CD4-positive, alpha-beta T cell (primary cell): Measurements from ENCODE around the gene ARID1B. TPM values are rescaled to one million over a fixed set of nuclear protein-coding genes. Genes with fewer than 3 reads are reported as not detected.

ENCODE experiments used
- ATAC-seq: fragments of 200-7000 bp; cut with Tn5 transposase; one replicate; pipeline ENCODE4 v1.10.0; 2022; ENCODE audit warnings: mild to moderate bottlenecking; ENCODE audit not compliant: poor library complexity
- CTCF ChIA-PET: fragments of 350-600 bp; sonication (Branson Sonifier 250); formaldehyde crosslinking; loops from one replicate; lab custom pipeline; 2021; ENCODE audit warnings: antibody characterized with exemption, inconsistent platforms; lab: Charles Lee
- POLR2A ChIA-PET: fragments of 350-600 bp; sonication (Branson Sonifier 250); formaldehyde crosslinking; loops from one replicate; lab custom pipeline; 2021; ENCODE audit warnings: antibody characterized with exemption, inconsistent platforms; lab: Charles Lee
- DNase-seq, 14 experiments: peaks; one replicate each; pipeline ENCODE4 v3.0.0-alpha.2; 2013 to 2020; ENCODE audit warnings: mixed read lengths in 2 of 14
- H3K27ac ChIP-seq, 2 donors: one replicate each; pipeline versions ENCODE4 v1.5.1 to v1.7.0; 2013; ENCODE audit warnings: low read length in 2 of 2, low read depth in 1 of 2, mild to moderate bottlenecking in 1 of 2
- H3K27me3 ChIP-seq, 2 experiments: 1 replicate in 1 of 2; 2 replicates in 1 of 2; pipeline versions ENCODE4 v1.6.1 to v1.7.0; 2013; ENCODE audit warnings: low read length in 2 of 2, control low read depth in 1 of 2, mild to moderate bottlenecking in 1 of 2, moderate library complexity in 1 of 2; ENCODE audit not compliant: insufficient read depth in 2 of 2, control insufficient read depth in 1 of 2
- H3K36me3 ChIP-seq: one replicate; pipeline ENCODE4 v1.6.1; 2013; ENCODE audit warnings: low read length, control low read depth; ENCODE audit not compliant: insufficient read depth
- H3K4me1 ChIP-seq: one replicate; pipeline ENCODE4 v1.6.1; 2013; ENCODE audit warnings: low read length, control low read depth; ENCODE audit not compliant: insufficient read depth
- H3K4me3 ChIP-seq: one replicate; pipeline ENCODE4 v1.5.1; 2013; ENCODE audit warnings: mild to moderate bottlenecking, low read length, moderate library complexity
- H3K9me3 ChIP-seq, 2 experiments: 1 replicate in 1 of 2; 2 replicates in 1 of 2; pipeline versions ENCODE4 v1.6.1 to v1.7.0; 2013; ENCODE audit warnings: low read length in 2 of 2, mild to moderate bottlenecking in 2 of 2, control low read depth in 1 of 2, moderate library complexity in 1 of 2; ENCODE audit not compliant: control insufficient read depth in 1 of 2, insufficient read depth in 1 of 2
- H3K27ac Mint-ChIP-seq: one replicate; pipeline ENCODE4 v1.8.0; 2020; ENCODE audit warnings: mixed read lengths
- H3K27me3 Mint-ChIP-seq: one replicate; pipeline ENCODE4 v1.8.0; 2021; ENCODE audit warnings: mixed read lengths
- H3K36me3 Mint-ChIP-seq: one replicate; pipeline ENCODE4 v1.8.0; 2021; ENCODE audit warnings: low read depth, mixed read lengths
- H3K4me1 Mint-ChIP-seq: one replicate; pipeline ENCODE4 v1.8.0; 2021; ENCODE audit warnings: low read depth, mixed read lengths
- H3K4me3 Mint-ChIP-seq: one replicate; pipeline ENCODE4 v1.8.0; 2020; ENCODE audit warnings: mild to moderate bottlenecking, mixed read lengths
- H3K9me3 Mint-ChIP-seq: one replicate; pipeline ENCODE4 v1.8.0; 2020; ENCODE audit warnings: mixed read lengths
- intact Hi-C, 2 experiments: fragments of 100-400 bp; cut with DNase I in 1 of 2; cut with micrococcal nuclease in 1 of 2; formaldehyde crosslinking; loops; one replicate each; pipeline versions ENCODE4 v1.15.1 to v1.9.0; 2023 to 2025; cut with DNase I, micrococcal nuclease
- total RNA-seq, 174 experiments: library from RNA in 2 of 174; stranded (reverse) in 2 of 174; gene quantifications; one replicate each; pipeline ENCODE4 v1.2.3 and lab custom pipeline; 2021 to 2026
- TF ChIP-seq, protein P1 (sequence below): fragments of 200-600 bp; IDR thresholded peaks from one replicate; pipeline ENCODE4 v1.8.0; 2022; ENCODE audit warnings: antibody characterized with exemption, mild to moderate bottlenecking

ARID1B gene
- total RNA-seq, 2 experiments from 2014 or later = 120 to 125 TPM

DNA sequence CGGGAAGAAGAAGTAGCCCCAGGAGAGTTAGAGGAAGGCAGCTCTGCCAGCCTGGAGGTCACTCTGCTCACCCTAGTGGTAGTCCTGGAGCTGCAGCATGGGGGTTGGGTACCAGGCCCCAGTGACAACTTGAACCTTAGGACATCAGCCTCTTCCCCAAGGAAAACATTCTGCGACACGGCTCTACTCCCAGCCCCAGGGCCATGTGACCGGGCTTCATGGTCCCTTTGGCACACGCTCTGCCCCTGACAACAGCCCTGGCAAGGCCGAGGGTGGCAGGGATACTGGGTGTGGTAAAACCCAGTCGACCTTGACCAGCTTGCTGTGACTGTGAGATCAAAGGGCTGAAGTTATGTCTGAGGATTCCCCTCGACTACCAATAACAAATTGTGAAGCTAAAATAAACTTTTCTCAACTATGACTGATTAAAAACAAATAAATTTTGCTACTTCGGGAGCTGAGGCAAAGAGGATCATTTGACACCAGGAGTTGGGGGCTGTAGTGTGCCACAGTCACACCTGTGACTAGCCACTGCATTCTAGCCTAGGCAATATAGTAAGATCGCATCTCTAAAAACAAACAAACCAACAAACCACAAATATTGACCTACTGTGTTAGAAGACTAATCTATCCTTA is 24.4 kb upstream of the ARID1B start:
- Mint-ChIP-seq H3K36me3 (no peaks in the 10 kb centered on the region), H3K9me3 (no peaks in the 10 kb centered on the region), H3K4me1 (no peaks in the 10 kb centered on the region), H3K27me3 (peaks cover 5% of the 10 kb centered on the region), H3K4me3 (no peak overlapping the region), H3K27ac (no peak overlapping the region)
- CTCF ChIA-PET = no interaction called here
- TF ChIP-seq, protein P1, sequence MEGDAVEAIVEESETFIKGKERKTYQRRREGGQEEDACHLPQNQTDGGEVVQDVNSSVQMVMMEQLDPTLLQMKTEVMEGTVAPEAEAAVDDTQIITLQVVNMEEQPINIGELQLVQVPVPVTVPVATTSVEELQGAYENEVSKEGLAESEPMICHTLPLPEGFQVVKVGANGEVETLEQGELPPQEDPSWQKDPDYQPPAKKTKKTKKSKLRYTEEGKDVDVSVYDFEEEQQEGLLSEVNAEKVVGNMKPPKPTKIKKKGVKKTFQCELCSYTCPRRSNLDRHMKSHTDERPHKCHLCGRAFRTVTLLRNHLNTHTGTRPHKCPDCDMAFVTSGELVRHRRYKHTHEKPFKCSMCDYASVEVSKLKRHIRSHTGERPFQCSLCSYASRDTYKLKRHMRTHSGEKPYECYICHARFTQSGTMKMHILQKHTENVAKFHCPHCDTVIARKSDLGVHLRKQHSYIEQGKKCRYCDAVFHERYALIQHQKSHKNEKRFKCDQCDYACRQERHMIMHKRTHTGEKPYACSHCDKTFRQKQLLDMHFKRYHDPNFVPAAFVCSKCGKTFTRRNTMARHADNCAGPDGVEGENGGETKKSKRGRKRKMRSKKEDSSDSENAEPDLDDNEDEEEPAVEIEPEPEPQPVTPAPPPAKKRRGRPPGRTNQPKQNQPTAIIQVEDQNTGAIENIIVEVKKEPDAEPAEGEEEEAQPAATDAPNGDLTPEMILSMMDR = no peak
- Histone ChIP-seq H3K27me3 (peaks cover 0 to 5% of the 10 kb centered on the region in 2 experiments), H3K4me1 (no peaks in the 10 kb centered on the region), H3K36me3 (no peaks in the 10 kb centered on the region), H3K9me3 (no peaks in the 10 kb centered on the region), H3K27ac (no peak overlapping the region), H3K4me3 (no peak overlapping the region)
- POLR2A ChIA-PET = no interaction called here
- intact Hi-C loops = no loop called here
- DNase-seq (no peak), ATAC-seq (no peak)

GRCh38 chr6:156756630-156757610 is 20.3 kb upstream of the ARID1B start:
- Histone ChIP-seq H3K9me3 (no peaks in the 10 kb centered on the region), H3K27me3 (peaks cover 0 to 5% of the 10 kb centered on the region in 2 experiments), H3K4me1 (no peaks in the 10 kb centered on the region), H3K36me3 (no peaks in the 10 kb centered on the region), H3K27ac (no peak overlapping the region), H3K4me3 (no peak overlapping the region)
- Mint-ChIP-seq H3K36me3 (no peaks in the 10 kb centered on the region), H3K27ac (no peak overlapping the region), H3K27me3 (peaks cover 10% of the 10 kb centered on the region), H3K4me3 (no peak overlapping the region), H3K4me1 (no peaks in the 10 kb centered on the region), H3K9me3 (no peaks in the 10 kb centered on the region)
- POLR2A ChIA-PET = no interaction called here
- ATAC-seq (no peak), DNase-seq (no peak)
- intact Hi-C loops = no loop called here
- TF ChIP-seq, protein P1 = no peak
- CTCF ChIA-PET = interaction anchor here (1.0 kb wide), 1 partner anchor 10 kb away, joined by 3 read pairs; no protein-coding TSS in a partner anchor

- intact Hi-C loops = no loop called here
- no peak overlapping the region for H3K4me3 Mint-ChIP-seq
- no peak for ATAC-seq
Observed at GRCh38 chr6:156757849-156758248, 19.3 kb upstream of the ARID1B start.

More at GRCh38 chr6:156757849-156758248, 19.3 kb upstream of the ARID1B start:
- Histone ChIP-seq H3K4me3 (no peak overlapping the region), H3K9me3 (no peaks in the 10 kb centered on the region), H3K36me3 (no peaks in the 10 kb centered on the region), H3K27ac (no peak overlapping the region), H3K4me1 (no peaks in the 10 kb centered on the region), H3K27me3 (peaks cover 0 to 5% of the 10 kb centered on the region in 2 experiments)
- peaks cover 10% of the 10 kb centered on the region for H3K27me3 Mint-ChIP-seq
- no peaks in the 10 kb centered on the region for H3K36me3 Mint-ChIP-seq
- TF ChIP-seq, protein P1 = no peak
- no peak for DNase-seq
- POLR2A ChIA-PET = no interaction called here
- H3K27ac Mint-ChIP-seq = no peak overlapping the region
- H3K9me3 Mint-ChIP-seq = no peaks in the 10 kb centered on the region
- CTCF ChIA-PET = interaction anchor here (1.0 kb wide), 1 partner anchor 11 kb away, joined by 3 read pairs; no protein-coding TSS in a partner anchor
- no peaks in the 10 kb centered on the region for H3K4me1 Mint-ChIP-seq
